AG09309 (cell line): ENCODE measurements around the gene TJP3.

Source experiments
- DNase-seq: peaks from one replicate; pipeline ENCODE4 v3.0.0-alpha.2; 2010; ENCODE audit warnings: low read depth
- H3K4me3 ChIP-seq: 2 replicates; pipeline ENCODE4 v1.5.1; 2011; ENCODE audit warnings: mild to moderate bottlenecking, low read depth, low read length, moderate library complexity; ENCODE audit not compliant: control insufficient read depth
- CTCF ChIP-seq: IDR thresholded peaks from 2 replicates; pipeline ENCODE4 v1.5.1; 2011; ENCODE audit warnings: mild to moderate bottlenecking, low read depth, low read length, inconsistent platforms; ENCODE audit not compliant: insufficient read depth, control insufficient read depth; ENCODE audit errors: missing control alignments

Gene TJP3

GRCh38 chr19:3745363-3746045 lies 37.3 kb downstream of the TJP3 start:
- no peak overlapping the region for H3K4me3 ChIP-seq

DNA sequence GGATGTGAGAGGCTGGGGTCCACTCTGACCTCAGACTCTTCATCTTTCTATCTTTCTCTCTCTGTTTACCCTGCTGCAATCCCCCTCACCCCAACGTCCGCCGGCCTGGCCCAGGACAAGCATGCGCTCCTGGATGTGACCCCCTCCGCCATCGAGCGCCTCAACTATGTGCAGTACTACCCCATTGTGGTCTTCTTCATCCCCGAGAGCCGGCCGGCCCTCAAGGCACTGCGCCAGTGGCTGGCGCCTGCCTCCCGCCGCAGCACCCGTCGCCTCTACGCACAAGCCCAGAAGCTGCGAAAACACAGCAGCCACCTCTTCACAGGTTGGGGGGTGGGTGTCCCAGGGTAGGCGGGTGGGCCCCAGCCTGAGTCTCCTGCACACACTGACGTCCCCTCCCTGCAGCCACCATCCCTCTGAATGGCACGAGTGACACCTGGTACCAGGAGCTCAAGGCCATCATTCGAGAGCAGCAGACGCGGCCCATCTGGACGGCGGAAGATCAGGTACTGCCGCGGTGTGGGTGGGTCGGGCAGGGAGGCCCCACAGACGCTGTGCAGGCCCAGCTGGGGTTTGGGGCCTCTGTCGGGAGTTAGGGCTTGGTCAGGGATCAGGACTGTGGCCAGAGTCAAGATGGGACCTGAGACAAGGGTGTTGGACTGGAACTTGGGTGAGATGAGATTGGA lies 38.3 kb downstream of the TJP3 start:
- no peak overlapping the region for H3K4me3 ChIP-seq
- DNase-seq = no peak
- TF ChIP-seq CTCF = no peak

More at GRCh38 chr19:3745363-3746045, 37.3 kb downstream of the TJP3 start:
- no peak for DNase-seq
- TF ChIP-seq CTCF = no peak

- TF ChIP-seq CTCF = no peak
- no peak for DNase-seq
- H3K4me3 ChIP-seq = no peak overlapping the region
Observed at GRCh38 chr19:3748965-3749364, 40.8 kb downstream of the TJP3 start.

GRCh38 chr19:3750211-3750610 lies 42.0 kb downstream of the TJP3 start:
- TF ChIP-seq CTCF = no peak
- H3K4me3 ChIP-seq = no peak overlapping the region
- DNase-seq = no peak

GRCh38 chr19:3751236-3751635 lies 43.1 kb downstream of the TJP3 start:
- no peak for DNase-seq
- no peak overlapping the region for H3K4me3 ChIP-seq
- TF ChIP-seq CTCF = no peak

DNA sequence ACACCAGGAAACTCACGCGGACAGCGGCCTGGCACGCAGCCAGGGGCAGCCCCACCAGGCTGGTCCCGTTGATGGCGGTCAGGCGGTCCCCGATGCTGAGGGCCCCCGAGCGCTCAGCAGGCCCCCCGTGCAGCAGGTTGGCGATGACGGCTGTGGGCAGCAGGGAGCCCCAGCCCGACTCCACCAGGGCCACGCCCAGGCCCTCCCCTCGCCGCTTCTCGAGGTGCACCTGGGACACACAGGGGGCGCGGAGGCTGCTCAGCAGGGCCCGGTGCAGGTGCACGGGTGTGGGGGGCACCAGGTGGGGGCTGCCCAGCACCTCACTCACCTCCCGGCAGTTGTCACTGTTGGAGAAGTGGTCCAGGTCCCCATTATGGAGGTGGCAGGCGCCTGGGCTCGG lies 44.3 kb downstream of the TJP3 start:
- DNase-seq = no peak
- TF ChIP-seq CTCF = no peak
- H3K4me3 ChIP-seq = no peak overlapping the region
